ENCODE results near the gene TNS2.
A peak's percentile ranks its signal among the peaks of the same experiment; 100 is the strongest.

- TF ChIP-seq POLR2AphosphoS5 (IDR thresholded peaks at IDR 0.05; ENCODE audit: low read depth, low read length) (peak; percentile 59; the same call in 1 of the 2 replicates), TAF1 (IDR thresholded peaks at IDR 0.05; ENCODE audit: low read depth, low read length) (no peak), POLR2A (IDR thresholded peaks at IDR 0.05; ENCODE audit: low read depth, low read length) (peak; percentile 16), POU2F2 (IDR thresholded peaks at IDR 0.05; ENCODE audit: low read depth, low read length) (no peak), SPI1 (IDR thresholded peaks at IDR 0.05; ENCODE audit: low read depth, low read length) (no peak), PAX5 (IDR thresholded peaks at IDR 0.05; ENCODE audit: insufficient read depth, low read length, severe bottlenecking) (no peak)
Observed at GRCh38 chr12:53006810-53007309, 43.0 kb upstream of the TNS2 start.

All from GM12891 (cell line).